NCI-H82 treated with DMSO at 0.1 percent for 48 hours (cell line): ENCODE data around the gene ABHD13.
"Not testable (repeated sequence)": the region's sequence is repeated elsewhere in the genome, so short reads cannot be mapped to it uniquely, and the experiment has no call there.

Source experiments
- DNase-seq: peaks from one replicate; lab custom pipeline; 2025; ENCODE audit not compliant: unreplicated experiment; lab: John Stamatoyannopoulos, UW

ABHD13 gene

DNA sequence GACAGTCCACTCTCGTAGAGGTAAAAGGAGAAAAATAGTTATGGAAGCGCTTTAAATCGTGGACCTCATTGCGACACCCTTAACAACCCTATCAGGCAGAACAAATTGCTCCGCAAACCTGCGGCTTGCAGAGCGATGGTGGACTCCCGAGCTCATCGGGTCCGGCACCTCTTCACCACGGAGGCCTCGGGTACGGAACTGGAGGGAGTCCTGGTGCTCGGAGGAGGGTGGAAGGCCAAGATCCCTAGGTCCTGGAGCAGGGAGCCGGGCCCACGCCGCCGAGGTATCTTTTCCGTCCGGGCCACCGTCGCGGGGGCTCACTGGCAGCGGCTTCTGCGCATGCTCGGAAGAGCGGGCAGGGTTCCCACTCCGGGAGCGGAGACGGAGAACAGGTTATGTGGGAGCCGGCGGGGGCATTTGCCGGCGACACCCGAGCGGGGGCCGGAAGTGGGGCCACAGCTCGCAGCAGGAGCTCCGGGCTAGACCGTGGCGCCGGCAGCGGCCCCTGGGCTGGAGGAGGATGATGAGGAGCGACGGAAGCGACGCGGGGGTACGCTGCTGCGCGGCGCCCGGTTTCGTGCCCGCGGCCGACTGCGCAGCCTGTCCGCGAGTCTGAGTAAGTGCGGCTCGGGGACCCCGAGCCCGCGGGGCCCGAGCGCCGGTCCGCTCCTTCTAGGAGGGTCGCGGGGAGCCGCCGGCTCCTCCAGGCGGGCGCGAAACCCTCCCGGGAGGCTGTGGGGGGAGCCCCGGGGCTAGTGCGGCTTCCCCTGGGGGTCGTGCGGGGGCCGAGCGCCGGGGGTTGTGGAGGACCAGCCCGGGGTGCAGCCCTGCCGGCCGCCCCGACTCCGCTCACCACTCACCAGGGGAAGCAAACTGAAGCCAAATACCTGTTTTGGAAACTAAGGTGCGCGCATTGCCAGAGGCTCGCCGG lies at the start of gene ABHD13:
Gene ABHD13 (plus strand): TSS at position 349 of the 931 bp plus-strand sequence. CDS start 10,827 bp downstream, outside the sequence.
- peak; percentile 78 for DNase-seq

DNA sequence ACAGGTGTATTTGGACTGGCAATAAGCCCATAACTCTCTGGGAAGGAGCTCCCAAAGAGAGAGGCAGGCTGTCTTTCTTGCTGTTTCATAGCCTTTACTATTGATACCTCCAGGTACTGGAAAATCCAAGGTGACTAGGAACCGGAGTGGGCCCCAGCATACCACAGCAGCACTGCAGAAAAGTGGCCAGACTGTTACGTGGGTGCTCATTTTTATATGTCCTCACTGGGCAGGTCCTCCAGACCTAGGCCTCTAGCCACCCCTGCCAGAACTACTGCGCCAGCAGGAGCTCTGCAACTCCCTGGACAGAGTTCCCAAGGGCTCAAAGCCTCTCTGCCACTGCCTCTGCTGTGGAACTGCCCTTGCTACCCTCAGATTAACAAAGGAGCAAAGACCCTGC lies 49.3 kb upstream of the ABHD13 start:
- no peak for DNase-seq

DNA sequence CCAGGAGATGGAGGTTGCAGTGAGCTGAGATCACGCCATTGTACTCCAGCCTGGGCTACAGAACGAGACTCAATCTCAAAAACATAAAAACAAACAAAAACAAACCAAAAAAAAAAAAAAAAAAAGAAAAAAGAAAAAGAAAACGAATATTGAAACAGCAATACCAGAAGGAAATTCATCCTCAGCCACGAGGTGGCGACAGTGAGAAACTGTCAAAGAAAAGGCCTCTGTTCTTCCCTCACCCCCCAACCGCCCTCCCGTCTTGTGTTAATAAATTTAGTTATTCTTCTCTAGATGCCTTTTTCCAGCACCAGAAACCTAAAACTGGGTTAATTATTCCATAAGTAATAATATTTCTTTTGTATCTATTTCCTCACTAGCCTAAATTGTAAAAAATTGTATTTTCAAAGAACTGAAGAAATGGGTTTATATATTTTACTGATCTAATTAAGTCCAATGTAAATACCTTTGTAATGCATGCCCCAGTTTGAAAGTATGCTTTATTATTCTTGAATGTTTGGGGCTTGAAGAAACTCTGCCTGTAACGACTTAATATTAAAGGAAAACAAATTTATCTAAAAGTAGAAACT lies 41.4 kb upstream of the ABHD13 start:
- DNase-seq = no peak

DNA sequence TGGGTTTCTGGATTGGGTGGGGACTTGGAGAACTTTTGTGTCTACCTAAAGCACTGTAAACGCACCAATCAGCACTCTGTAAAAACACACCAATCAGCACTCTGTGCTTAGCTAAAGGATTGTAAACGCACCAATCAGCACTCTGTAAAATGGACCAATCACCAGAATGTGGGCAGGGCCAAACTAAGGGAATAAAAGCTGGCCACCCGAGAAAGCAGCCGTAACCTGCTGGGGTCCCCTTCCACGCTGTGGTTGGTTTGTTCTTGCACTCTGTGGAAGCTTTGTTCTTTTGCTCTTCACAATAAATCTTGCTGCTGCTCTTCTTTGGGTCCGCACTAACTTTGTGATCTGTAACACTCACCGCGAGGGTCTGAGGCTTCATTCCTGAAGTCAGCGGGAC lies 40.1 kb upstream of the ABHD13 start:
- no peak for DNase-seq

DNA sequence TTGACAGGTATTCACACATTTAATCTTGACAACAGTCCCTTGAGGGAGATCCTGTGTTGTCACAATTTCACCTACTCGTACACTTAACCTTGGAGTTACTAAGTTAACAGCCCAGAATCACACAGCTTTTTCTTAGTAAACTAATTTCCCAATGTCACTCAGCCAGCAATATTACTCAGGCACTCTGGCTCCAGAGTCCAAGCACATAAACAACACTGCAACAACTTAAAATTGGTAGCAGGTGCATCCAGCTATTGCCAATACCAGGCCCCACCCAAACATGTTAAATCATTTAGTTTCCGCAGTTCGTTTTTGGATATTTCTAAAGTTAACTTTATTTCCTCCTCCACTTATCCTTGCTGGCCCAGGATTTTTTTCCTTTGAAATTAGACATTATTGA lies 35.5 kb upstream of the ABHD13 start:
- DNase-seq = no peak

DNA sequence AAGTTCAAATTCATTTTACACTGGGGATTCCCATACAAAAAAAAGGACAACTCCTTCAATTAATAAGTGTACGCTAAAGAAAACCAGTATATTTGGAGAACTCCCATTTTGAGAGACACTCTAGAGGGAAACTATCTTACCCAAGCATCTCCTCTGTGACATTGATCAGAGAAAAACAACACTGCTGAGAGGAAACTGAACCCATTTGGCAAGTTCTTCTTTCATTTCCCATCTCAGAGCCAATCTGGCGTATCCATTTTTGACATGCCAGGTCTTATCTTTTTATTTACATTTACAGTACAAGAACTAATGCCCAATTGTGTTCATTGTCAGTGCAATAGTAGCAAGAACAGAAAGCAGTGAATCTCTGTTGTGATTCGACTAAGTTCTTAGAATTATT lies 33.0 kb upstream of the ABHD13 start:
- no peak for DNase-seq

DNA sequence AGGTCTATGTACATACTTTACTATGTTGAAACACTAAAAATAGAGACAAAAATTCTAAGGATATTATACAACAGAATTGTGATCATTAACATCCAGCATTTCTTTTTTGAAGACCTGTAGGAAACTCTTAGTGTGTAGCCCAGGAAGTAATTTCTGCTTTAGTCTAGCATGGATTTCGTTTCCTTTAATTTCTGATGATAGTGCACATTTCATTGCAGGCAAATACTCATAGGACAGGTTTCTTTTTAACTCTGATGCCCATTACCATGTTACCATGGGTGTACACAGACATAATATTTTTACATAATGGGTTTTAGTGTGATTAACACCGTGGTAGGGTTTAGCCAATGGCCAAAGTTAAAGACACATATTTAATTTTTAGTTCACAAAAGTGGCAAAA lies 29.9 kb upstream of the ABHD13 start:
- DNase-seq = no peak

DNA sequence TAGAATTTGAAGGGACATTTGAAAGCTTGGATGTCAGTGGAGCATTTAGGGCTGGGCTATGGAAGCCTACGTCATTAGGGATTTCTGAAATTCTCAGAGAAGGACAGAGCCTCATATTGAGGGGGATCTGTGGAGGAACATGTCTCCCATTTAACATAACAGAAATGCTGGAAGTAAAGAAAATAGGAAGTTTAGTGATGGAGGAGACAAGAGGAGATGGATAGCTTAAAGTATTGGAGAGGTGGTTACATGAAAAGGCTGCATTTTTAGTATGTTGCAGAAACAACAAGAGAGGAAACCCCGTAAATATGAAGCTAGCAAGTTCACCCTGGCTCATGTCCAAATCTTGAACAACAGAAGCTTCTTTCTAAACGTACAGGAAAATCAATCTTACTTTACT lies 27.3 kb upstream of the ABHD13 start:
- no peak for DNase-seq

DNA sequence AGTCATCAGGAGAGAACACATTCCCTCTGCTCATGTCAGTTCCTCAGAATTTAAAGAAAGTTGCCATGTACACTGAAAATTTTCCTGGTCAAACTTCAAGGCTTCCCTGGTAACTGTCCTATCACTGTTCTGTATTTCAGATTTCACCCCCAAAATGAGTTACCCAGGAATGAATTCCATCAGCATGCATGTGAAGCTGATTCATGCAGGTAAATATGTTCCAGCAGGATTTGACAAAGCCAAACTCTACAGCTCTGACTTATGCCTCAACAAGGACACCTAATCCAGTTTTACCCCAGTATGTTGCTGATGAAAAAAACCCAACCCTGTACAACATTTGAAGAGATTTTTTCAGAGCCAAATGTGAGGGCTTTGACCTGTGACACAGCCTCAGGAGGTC lies 24.4 kb upstream of the ABHD13 start:
- no peak for DNase-seq

DNA sequence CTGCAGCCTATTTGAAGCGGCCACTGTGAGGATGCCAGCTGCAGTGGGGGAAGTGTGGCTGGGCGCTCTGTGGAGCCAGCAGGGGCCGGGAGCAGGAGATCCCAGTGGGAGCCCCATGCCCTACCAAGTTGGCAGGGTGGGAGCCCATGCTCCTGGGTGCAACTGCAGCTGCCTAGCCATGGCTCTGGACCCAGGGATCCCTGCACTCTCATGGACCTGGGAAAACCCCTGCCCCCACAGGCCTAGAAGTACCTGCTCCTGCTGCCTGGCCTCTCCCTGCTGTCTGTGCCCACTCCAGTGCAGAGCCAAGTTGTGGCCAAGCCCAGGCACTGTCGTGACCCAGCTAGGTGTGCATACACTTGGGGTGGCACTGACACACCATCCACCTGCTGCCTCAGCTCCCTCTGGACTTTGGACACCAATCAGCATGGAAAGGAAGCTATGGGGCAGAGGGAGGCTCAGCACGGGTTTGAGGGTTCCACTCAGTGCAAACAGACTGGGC lies 23.7 kb upstream of the ABHD13 start:
- DNase-seq = no peak

DNA sequence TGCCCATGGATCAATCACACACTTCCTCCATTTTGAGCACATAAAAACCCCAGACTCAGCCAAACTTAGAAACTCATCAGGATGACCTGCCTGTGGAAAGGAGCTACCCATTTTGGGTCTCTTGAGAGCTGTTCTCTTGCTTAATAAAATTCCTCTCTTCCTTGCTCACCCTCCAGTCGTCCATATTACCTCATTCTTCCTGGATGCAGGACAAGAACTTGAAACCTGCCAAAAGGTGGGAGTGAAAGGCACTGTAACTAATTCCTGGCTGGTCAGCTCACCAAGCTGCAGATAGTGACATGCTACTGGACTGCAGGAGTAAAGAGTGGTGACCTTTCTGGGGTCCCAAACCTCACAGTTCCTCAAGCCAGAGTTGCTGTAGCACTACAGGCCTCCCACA lies 23.0 kb upstream of the ABHD13 start:
- no peak for DNase-seq

DNA sequence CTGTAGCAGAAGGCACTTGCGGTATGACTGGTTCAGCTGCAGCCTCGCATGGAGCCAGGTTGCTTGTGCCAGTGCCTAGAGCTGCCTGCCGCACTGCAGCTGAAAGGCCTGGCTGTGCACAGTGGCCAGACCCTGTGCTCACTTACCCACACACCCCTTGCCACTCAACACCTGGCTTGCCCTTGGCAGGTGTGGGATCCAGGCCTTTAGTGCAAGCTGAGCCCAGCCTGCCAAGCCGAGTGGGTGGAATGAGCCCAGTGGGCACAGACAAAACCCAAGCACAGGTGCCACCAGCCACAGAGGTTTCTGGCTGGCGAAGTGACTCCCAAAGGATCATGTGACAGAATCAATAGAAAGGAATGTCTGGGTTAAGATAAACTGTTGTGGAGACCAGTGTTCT lies 22.3 kb upstream of the ABHD13 start:
- DNase-seq = no peak

DNA sequence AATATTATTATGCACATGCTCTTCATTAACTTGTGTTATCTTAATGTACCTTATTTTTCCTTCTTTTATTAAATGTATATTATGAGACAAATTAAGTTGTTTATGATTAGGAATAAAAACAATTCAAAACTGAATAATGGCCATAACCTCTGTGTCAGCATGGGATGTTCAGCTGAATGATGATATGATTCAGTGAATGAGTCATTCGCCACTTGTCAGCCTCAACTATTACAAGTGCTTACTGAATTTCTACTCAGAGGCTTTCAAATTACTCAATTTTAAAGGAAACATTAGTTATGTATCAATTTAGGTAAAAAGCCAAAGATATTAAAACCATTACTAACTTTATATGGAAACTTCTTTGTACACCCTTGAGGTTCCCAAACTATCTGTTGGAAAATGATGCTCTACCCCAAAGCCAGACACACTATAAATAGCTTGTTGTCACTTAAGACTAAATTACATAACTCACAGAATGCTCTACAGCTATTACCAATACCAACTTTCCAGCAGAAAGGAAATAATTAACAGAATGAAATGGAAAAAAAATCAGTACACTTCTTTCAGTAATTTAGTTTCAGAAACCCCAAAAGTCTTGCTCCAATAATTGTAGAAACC lies 17.3 kb upstream of the ABHD13 start:
- DNase-seq = no peak

DNA sequence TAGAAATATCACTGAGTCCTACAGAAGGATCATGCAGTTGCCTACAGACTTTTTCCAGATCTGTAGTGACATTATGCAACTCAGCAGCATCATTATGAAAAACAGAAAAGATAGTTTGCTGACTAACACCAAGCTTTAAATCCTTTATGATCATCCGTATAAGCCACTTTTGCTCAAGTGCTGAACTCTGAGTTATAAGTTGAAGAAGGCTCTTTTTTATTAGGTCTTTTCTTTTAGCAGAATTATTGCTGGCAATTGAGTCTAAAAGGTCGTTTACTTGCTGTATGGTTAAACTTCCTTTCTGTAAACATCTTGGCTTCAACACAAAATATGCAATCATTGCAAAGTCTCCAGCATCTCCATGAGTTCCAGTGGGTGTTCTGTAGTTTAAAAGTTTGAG lies 7.6 kb upstream of the ABHD13 start:
- no peak for DNase-seq

DNA sequence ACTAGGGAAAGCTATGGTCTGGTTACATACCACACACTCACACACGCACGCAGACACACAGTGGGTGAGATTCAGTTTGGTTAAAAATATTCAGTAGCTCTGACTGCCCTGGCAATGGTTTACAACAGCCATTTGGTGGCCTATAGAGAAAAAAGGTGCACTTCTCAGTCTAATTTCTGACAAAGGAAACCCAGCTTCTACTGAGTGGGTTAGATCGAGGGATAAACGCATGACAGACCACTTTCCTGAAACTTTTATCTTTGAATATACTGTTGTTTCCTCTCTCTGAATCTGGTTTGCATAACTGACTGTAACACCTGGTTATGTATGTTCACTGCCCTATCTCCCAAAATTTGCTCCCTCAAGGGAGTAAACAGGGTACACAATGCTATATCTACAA lies 5.3 kb upstream of the ABHD13 start:
- no peak for DNase-seq

DNA sequence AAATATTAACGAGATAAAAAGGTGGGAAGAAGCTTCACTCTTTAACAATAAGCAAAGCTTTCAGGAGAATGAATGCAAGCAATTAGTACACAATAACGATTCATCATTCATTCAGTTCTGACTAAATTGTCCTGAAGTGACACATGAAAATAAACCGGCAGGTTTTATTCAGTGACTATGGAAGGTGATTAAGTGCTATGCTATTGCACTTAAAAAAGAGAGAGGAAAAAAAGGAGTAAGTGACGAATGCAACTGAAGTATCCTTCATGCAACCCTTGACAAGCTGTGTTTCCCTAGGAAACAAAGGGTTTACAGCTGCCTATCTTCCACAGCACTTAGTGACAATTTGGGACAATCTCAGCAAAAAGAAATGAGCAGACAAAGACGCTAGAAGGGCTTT lies 4.2 kb upstream of the ABHD13 start:
- DNase-seq = no peak

DNA sequence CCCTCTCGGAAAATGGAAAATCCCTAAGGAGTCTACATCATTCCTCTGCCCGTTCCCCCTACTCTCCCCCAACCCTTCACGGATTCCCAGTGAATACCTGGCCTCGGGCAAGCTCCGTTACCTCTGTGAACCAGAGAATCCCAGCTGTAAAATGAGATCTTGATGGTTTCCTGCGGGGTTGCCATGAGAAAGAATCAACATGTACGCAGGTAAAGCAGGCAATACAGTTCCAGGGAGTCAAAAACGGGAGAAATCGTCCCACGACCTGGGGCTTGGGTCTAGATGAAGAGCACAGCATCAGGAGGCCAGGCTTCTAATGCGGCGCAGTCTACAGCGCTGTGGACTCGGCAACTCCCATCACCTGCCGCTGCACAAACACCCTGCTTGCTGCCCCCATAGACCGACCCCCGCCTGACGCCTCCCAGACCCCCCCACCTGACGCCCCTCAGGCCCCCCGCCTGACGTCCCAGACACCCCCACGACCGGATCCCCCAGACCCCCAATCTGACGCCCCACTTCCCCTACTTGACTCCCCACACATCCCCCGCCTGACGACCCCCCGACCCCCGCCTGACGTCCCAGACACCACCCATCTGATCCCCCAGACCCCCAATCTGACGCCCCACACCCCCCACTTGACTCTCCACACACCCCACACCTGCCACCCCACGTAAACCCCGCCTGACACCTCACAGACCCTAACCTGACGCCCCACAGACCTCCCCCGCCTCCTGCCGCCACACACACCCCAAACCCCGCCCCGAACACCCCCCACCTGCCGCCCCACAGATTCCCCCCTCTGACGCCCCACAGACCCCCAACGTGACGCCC lies 3.5 kb upstream of the ABHD13 start:
- DNase-seq = no peak

DNA sequence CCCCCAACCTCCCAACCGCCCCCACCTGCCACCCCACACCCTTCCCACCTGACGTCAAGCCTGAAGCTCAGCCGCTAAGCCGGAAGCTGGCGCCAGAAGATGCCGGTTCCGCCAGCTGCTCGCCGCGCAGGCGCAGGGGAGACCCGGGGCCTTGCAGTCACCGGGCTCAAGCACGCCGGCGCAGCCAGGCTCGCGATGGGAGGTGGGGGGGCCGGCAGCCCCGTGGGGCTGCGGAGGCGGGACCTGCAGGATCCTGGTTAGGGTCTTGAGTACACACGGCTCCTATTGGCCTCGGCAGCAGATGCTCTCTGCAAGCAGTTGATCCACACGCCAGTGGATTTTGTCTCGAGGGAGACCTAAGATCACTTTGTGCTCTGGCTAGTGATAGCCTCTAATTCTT lies 2.8 kb upstream of the ABHD13 start, which contains the start of gene LIG4:
Gene LIG4 (minus strand): TSS at position 101 of the 400 bp plus-strand sequence. CDS start 4,268 bp downstream, outside the sequence.
- DNase-seq = peak; percentile 88

DNA sequence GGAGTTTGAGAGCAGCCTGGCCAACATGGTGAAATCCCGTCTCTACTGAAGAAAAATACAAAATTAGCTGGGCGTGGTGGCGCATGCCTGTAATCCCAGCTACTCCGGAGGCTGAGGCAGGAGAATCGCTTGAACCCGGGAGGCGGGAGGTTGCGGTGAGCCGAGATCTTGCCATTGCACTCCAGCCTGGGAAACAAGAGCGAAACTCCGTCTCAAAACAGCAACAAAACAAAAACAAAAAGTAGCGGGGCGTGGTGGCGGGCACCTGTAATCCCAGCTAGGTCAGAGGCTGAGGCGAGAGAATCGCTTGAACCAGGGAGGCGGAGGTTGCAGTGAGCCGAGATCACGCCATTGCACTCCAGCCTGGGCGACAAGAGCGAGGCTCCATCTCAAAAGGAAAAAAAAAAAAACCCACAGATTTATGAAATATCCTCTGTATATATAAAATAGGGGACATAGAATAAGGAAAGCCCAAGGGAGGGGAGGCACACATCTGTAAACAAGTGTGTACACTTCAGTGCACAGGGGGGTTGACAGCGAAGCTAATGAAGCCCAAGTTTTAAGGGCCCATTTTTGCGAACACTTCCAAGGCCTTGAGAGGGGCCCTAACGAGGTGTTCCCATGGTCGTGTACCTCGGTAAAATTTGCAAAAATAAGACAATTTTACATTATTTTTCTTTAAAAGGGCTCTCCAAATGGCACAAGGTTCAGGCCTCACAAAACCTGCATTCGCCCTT lies 717 bp upstream of the ABHD13 start:
- DNase-seq = not testable (repeated sequence)

DNA sequence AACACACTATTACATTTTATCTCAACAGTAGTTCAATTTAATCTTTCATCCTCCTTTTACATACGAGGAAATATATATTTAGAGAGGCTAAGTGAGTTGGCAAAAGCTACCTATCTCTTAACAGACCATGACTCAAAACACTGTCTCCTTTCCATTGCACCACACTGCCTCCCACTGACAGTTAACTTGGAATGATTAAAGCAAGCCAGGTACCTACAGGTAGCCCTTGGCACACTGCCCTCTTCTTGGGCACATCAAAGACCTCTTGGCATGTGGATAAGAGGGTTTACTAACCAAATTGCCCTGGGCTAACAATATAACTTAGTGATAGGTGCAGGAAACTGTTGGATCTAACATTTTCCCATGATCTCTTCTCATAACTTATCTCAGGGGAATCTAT lies 1.8 kb downstream of the ABHD13 start:
- no peak for DNase-seq
